Common myeloid progenitor, CD34-positive (primary cell): ENCODE results near the gene NFKB1.

Experiments
- CTCF ChIA-PET: fragments of 350-600 bp; sonication (Branson Sonifier 250); formaldehyde crosslinking; loops from one replicate; lab custom pipeline; 2021; ENCODE audit warnings: antibody characterized with exemption; lab: Charles Lee
- POLR2A ChIA-PET: fragments of 350-600 bp; sonication (Branson Sonifier 250); formaldehyde crosslinking; loops from one replicate; lab custom pipeline; 2021; ENCODE audit warnings: antibody characterized with exemption; lab: Charles Lee
- DNase-seq, 3 donors: peaks; one replicate each; pipeline versions ENCODE4 v3.0.0 to v3.0.0-alpha.2; 2013
- H3K27ac ChIP-seq, 2 experiments: 1 replicate in 1 of 2; 2 replicates in 1 of 2; pipeline ENCODE4 v1.7.0; 2013; ENCODE audit warnings: inconsistent platforms in 2 of 2, low read length in 2 of 2, mild to moderate bottlenecking in 2 of 2, low read depth in 1 of 2, moderate library complexity in 1 of 2; ENCODE audit not compliant: severe bottlenecking in 2 of 2, insufficient read depth in 1 of 2, poor library complexity in 1 of 2
- H3K27me3 ChIP-seq, 5 experiments: replicated peaks in 2 of 5; 1 replicate in 3 of 5; 2 replicates in 2 of 5; pipeline versions ENCODE4 v1.6.1 to v1.7.0; 2013; ENCODE audit warnings: low read length in 4 of 5, mild to moderate bottlenecking in 2 of 5, moderate library complexity in 2 of 5, inconsistent platforms in 1 of 5; ENCODE audit not compliant: insufficient read depth in 5 of 5, control insufficient read depth in 4 of 5
- H3K36me3 ChIP-seq, 4 experiments: 1 replicate in 2 of 4; 2 replicates in 2 of 4; pipeline versions ENCODE4 v1.6.1 to v1.7.0; 2013; ENCODE audit warnings: low read length in 3 of 4, control low read depth in 1 of 4, mild to moderate bottlenecking in 1 of 4; ENCODE audit not compliant: control insufficient read depth in 4 of 4, insufficient read depth in 4 of 4
- H3K4me1 ChIP-seq, 4 experiments: 1 replicate in 3 of 4; 2 replicates in 1 of 4; pipeline versions ENCODE4 v1.6.1 to v1.7.1; 2013; ENCODE audit warnings: low read length in 3 of 4, mild to moderate bottlenecking in 3 of 4, control low read depth in 1 of 4, inconsistent platforms in 1 of 4, moderate library complexity in 1 of 4; ENCODE audit not compliant: control insufficient read depth in 4 of 4, insufficient read depth in 4 of 4; ENCODE audit errors: control extremely low read depth in 1 of 4
- H3K4me3 ChIP-seq, 7 experiments: 1 replicate in 4 of 7; 2 replicates in 3 of 7; pipeline versions ENCODE4 v1.5.1 to v1.7.0; 2013; ENCODE audit warnings: mild to moderate bottlenecking in 7 of 7, low read length in 6 of 7, moderate library complexity in 6 of 7, inconsistent platforms in 2 of 7, low read depth in 2 of 7, control low read depth in 1 of 7; ENCODE audit not compliant: insufficient read depth in 4 of 7, control insufficient read depth in 1 of 7; ENCODE audit errors: extremely low read depth in 1 of 7
- H3K9me3 ChIP-seq, 5 experiments: 1 replicate in 4 of 5; 2 replicates in 1 of 5; pipeline versions ENCODE4 v1.6.1 to v1.7.1; 2013; ENCODE audit warnings: low read length in 4 of 5, mild to moderate bottlenecking in 2 of 5, inconsistent platforms in 1 of 5, low read depth in 1 of 5, moderate library complexity in 1 of 5; ENCODE audit not compliant: control insufficient read depth in 4 of 5, insufficient read depth in 2 of 5; ENCODE audit errors: control extremely low read depth in 1 of 5
- WGBS: methylation state at CpG from one replicate; pipeline ENCODE4 v1.1.5; 2013; ENCODE audit not compliant: insufficient coverage; 5-methylcytosine and 5-hydroxymethylcytosine counted together

NFKB1 gene

DNA sequence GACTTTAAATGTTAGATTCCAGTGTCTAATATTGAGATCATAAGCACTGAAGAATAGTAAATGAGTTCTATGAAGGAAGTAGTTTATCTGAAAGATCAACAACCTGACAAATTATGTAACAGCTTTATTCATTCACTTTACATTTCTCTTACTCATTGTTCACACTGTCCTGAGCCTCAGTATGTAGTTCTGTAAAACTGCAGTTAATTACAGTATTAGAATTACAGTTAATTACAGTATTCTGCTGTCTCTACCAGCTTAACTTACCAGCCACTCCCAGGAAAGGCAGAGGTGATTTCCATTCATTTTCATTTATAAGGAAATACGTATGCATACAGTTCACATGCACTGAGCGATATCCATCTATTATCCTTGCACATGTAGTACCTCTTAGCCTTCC is 32.7 kb downstream of the NFKB1 start:
- POLR2A ChIA-PET, result interaction anchor here (1.0 kb wide), 1 partner anchor 10 kb away, joined by 4 read pairs; no protein-coding TSS in a partner anchor
- peaks cover 0 to 4% (median 0%) of the 10 kb centered on the region in 4 experiments for H3K4me1 ChIP-seq
- 90% methylated on average over 2 of the region's 2 CpGs for WGBS

DNA sequence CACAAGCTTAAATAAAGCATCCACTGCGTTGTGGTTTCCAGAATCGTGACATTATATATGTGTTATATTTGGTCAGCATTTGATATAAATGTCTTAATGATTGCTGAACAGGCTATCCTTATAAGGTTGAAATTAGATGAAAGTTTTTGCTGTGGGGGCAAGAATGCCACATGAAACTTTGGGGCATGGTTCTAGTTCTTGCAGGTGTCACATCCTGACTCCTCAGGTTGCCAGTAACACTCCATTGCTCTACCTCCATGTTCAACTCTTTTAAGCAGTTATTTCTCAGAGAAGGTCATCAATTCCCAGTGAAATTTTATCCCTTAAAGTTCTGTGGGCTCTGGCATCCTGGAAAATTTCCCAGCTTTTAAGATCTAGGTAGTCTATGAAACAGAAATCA is 33.7 kb downstream of the NFKB1 start:
- H3K27me3 ChIP-seq, result no peaks in the 10 kb centered on the region
- DNase-seq, result no peak
- H3K36me3 ChIP-seq, result peaks cover 11 to 30% (median 13%) of the 10 kb centered on the region in 4 experiments
- no peak overlapping the region for H3K4me3 ChIP-seq
- no peak overlapping the region for H3K27ac ChIP-seq
- peaks cover 0 to 4% (median 0%) of the 10 kb centered on the region in 4 experiments for H3K4me1 ChIP-seq
- CTCF ChIA-PET, result interaction anchor here (1.4 kb wide), 1 partner anchor 9 kb away, joined by 6 read pairs; no protein-coding TSS in a partner anchor
- 100% methylated on average over 2 of the region's 2 CpGs for WGBS
- H3K9me3 ChIP-seq, result no peaks in the 10 kb centered on the region
- POLR2A ChIA-PET, result interaction anchor here (1.0 kb wide), 1 partner anchor 9 kb away, joined by 4 read pairs; no protein-coding TSS in a partner anchor

More for the DNA sequence above, 32.7 kb downstream of the NFKB1 start:
- H3K27ac ChIP-seq, result no peak overlapping the region
- no peaks in the 10 kb centered on the region for H3K27me3 ChIP-seq
- DNase-seq, result no peak
- no peaks in the 10 kb centered on the region for H3K9me3 ChIP-seq
- H3K4me3 ChIP-seq, result no peak overlapping the region
- CTCF ChIA-PET, result interaction anchor here (0.8 to 1.4 kb wide), 2 partner anchors 10 to 12 kb away, joined by 3 to 6 read pairs; no protein-coding TSS in a partner anchor
- H3K36me3 ChIP-seq, result peaks cover 5 to 24% (median 11%) of the 10 kb centered on the region in 4 experiments

DNA sequence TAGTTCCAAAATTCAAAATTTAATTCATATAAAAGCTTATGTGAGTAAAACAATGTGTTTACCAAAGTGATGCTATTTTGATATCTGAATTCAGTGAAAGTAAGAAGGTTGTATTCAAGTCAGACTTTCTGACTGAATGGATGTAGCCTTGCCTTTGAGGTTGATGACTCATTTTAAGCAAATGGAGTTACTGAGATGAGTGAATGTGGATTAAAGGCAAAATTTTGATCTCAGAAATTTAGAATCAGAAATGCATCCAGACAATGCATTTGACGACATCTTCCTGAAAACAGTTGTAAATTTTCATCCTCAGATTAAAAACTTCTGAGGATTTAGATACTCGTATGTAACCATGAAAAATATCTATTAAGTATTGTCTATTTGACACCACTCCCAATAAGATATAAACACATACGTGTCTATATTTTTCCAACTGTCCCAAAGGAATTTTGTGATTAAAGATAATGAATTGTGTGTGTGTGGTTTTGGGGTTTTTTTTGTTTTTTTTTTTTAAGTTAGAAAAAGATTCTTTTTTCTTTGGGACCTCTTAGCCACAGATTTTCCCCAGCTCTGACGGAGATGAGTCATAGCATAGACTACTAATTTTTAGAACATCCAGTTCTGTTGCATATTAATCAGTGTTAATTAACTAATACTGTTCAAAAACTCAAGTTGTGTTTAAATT is 34.4 kb downstream of the NFKB1 start:
- no peak overlapping the region for H3K4me3 ChIP-seq
- no peaks in the 10 kb centered on the region for H3K9me3 ChIP-seq
- H3K27me3 ChIP-seq, result no peaks in the 10 kb centered on the region
- WGBS, result no CpG with 5 or more reads among the region's 4 CpGs
- peak in 2 of 3 donors; percentile 45 to 56 for DNase-seq
- H3K4me1 ChIP-seq, result peaks cover 0 to 4% (median 0%) of the 10 kb centered on the region in 4 experiments
- peaks cover 7 to 24% (median 9%) of the 10 kb centered on the region in 4 experiments for H3K36me3 ChIP-seq
- ChIA-PET CTCF (interaction anchor here (1.7 kb wide), 1 partner anchor 12 kb away, joined by 7 read pairs; no protein-coding TSS in a partner anchor), POLR2A (no interaction called here)
- H3K27ac ChIP-seq, result no peak overlapping the region

DNA sequence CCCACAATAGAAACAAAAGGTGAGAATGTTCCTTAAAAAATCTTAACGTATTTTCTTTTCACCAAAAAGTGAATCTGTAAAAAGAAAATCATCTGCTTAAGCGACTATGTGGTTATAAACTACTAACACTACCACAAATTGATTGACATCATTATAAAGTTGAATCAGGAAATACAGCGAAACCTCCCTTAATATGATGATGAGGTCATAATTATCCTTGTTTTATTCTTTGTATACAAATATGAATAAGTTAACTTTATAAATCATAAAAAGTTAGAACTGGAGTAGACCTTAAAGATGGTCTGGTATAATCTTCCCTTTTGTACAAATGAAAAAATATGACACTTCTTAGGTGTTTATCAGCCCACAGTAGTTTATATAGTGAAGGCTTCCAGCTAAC is 35.6 kb downstream of the NFKB1 start:
- H3K36me3 ChIP-seq, result peaks cover 7 to 26% (median 8%) of the 10 kb centered on the region in 4 experiments
- H3K9me3 ChIP-seq, result no peaks in the 10 kb centered on the region
- H3K4me3 ChIP-seq, result no peak overlapping the region
- ChIA-PET POLR2A (interaction anchor here (2.1 kb wide), 1 partner anchor 10 kb away, joined by 7 read pairs; no protein-coding TSS in a partner anchor), CTCF (interaction anchor here (1.1 to 1.8 kb wide), 5 partner anchors 8 to 88 kb away, joined by 3 to 7 read pairs (median 5); no protein-coding TSS in a partner anchor)
- no peak for DNase-seq
- peaks cover 0 to 8% (median 3%) of the 10 kb centered on the region in 4 experiments for H3K4me1 ChIP-seq
- no peaks in the 10 kb centered on the region for H3K27me3 ChIP-seq
- WGBS, result no CpG with 5 or more reads among the region's 3 CpGs
- H3K27ac ChIP-seq, result no peak overlapping the region

DNA sequence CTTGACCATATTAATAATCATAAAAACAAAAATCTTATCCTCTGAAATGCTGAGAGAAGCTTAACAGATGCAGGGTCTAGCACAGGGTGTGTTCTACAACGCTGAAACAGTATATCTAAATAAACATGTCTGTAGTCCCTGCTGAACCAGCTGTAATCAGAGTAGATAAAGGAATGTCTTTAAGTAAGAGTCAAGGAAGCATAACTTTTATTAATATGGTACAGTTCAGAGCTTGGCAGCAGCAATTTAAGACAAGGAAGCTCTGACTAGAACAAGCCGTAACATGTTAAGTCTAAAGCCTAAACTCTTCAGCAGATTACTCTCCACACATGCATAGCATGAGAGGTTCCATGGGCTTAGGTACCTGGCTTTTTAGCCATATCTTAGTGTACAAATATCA is 36.1 kb downstream of the NFKB1 start:
- no peaks in the 10 kb centered on the region for H3K9me3 ChIP-seq
- H3K27me3 ChIP-seq, result no peaks in the 10 kb centered on the region
- 89% methylated on average over 2 of the region's 2 CpGs for whole genome bisulfite sequencing
- peaks cover 0 to 11% (median 5%) of the 10 kb centered on the region in 4 experiments for H3K4me1 ChIP-seq
- CTCF ChIA-PET, result interaction anchor here (1.1 to 1.8 kb wide), 5 partner anchors 9 to 88 kb away, joined by 3 to 7 read pairs (median 5); no protein-coding TSS in a partner anchor
- no peak overlapping the region for H3K27ac ChIP-seq
- no peak for DNase-seq
- H3K36me3 ChIP-seq, result peaks cover 7 to 30% (median 8%) of the 10 kb centered on the region in 4 experiments
- POLR2A ChIA-PET, result interaction anchor here (2.1 kb wide), 1 partner anchor 9 kb away, joined by 7 read pairs; no protein-coding TSS in a partner anchor
- H3K4me3 ChIP-seq, result no peak overlapping the region

DNA sequence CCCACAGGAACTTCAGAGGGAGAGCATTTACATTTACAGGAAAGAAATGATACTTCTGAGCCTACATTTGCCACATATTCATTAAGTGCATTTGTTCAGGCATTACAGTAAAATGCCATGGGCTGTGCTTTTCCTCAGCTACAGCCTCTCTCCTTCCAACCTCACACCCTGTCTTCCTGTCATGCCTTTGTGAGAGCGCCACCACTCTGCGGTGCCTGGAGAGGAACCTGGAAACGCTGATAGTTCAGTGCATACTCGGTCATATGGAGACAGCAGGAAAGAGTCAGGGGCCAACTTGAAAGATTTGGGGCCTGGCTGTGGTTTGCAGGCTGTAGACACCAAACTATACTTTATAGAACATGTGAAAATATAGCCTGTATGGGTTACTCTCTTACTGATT is 40.5 kb downstream of the NFKB1 start:
- H3K36me3 ChIP-seq, result peaks cover 6 to 34% (median 12%) of the 10 kb centered on the region in 4 experiments
- no peak overlapping the region for H3K4me3 ChIP-seq
- no peaks in the 10 kb centered on the region for H3K27me3 ChIP-seq
- CTCF ChIA-PET, result interaction anchor here (0.7 to 2.6 kb wide), 6 partner anchors 13 to 104 kb away, joined by 3 to 10 read pairs (median 4); partner anchors contain the start of gene NFKB1
- H3K9me3 ChIP-seq, result no peaks in the 10 kb centered on the region
- no peak overlapping the region for H3K27ac ChIP-seq
- POLR2A ChIA-PET, result interaction anchor here (1.1 kb wide), 1 partner anchor 40 kb away, joined by 3 read pairs; the partner anchor contains the start of gene NFKB1
- peak; percentile 30 to 77 (median 74) for DNase-seq
- H3K4me1 ChIP-seq, result peaks cover 0 to 7% (median 5%) of the 10 kb centered on the region in 4 experiments
- 23% methylated on average over 4 of the region's 4 CpGs for WGBS
